OCI-LY7 (cell line): ENCODE results near the gene DYNC2H1. TPM values are rescaled to one million over a fixed set of nuclear protein-coding genes. Genes with fewer than 3 reads are reported as not detected.

ENCODE experiments used
- BruUV-seq: library from RNA; stranded (reverse); fragments of 400-500 nt; replicated peaks from 2 replicates; lab custom pipeline; 2021; lab: Mats Ljungman, UMichigan
- CTCF ChIA-PET: fragments of 300-600 bp; sonication (Branson Sonifier 250); formaldehyde crosslinking; loops from one replicate; lab custom pipeline; 2022; ENCODE audit warnings: antibody characterized with exemption; ENCODE audit not compliant: unreplicated experiment; lab: Charles Lee
- POLR2A ChIA-PET: fragments of 300-600 bp; sonication (Branson Sonifier 250); formaldehyde crosslinking; loops from one replicate; lab custom pipeline; 2022; ENCODE audit warnings: antibody characterized with exemption; lab: Charles Lee
- DNase-seq: peaks from one replicate; pipeline ENCODE4 v3.0.0-alpha.2; 2015; ENCODE audit warnings: low spot score
- H2AFZ ChIP-seq: fragments of 200-600 bp; sonication (generic), shearing (Covaris generic); 2 replicates; pipeline ENCODE4 v1.6.1; 2014; ENCODE audit warnings: mild to moderate bottlenecking, antibody characterized with exemption, low read length, moderate library complexity
- H3K27ac ChIP-seq: fragments of 200-600 bp; sonication (generic); 2 replicates; pipeline ENCODE4 v1.5.1; 2014; ENCODE audit warnings: mixed run types, low read depth, mild to moderate bottlenecking, moderate library complexity, low read length, inconsistent platforms; ENCODE audit not compliant: poor library complexity, severe bottlenecking
- H3K36me3 ChIP-seq: fragments of 200-600 bp; sonication (generic); 2 replicates; pipeline ENCODE4 v1.6.1; 2014; ENCODE audit warnings: mild to moderate bottlenecking, antibody characterized with exemption, low read length, moderate library complexity, mixed read lengths; ENCODE audit not compliant: insufficient read depth
- H3K4me1 ChIP-seq: fragments of 200-600 bp; sonication (generic); 2 replicates; pipeline ENCODE4 v1.5.1; 2014; ENCODE audit warnings: mild to moderate bottlenecking, low read length; ENCODE audit not compliant: insufficient read depth, poor library complexity, severe bottlenecking
- H3K4me2 ChIP-seq: fragments of 200-600 bp; sonication (generic); 2 replicates; pipeline ENCODE4 v1.6.1; 2014; ENCODE audit warnings: mild to moderate bottlenecking, low read length
- H3K4me3 ChIP-seq: fragments of 200-600 bp; sonication (generic); 2 replicates; pipeline ENCODE4 v1.5.1; 2014; ENCODE audit warnings: mild to moderate bottlenecking, low read depth, low read length; ENCODE audit not compliant: poor library complexity, severe bottlenecking
- H3K79me2 ChIP-seq: fragments of 200-600 bp; sonication (generic); 2 replicates; pipeline ENCODE4 v1.6.1; 2016; ENCODE audit warnings: low read depth, mild to moderate bottlenecking, low read length, moderate library complexity, mixed read lengths; ENCODE audit not compliant: insufficient read depth
- H3K9me2 ChIP-seq: fragments of 200-600 bp; sonication (generic); 2 replicates; pipeline ENCODE4 v1.6.1; 2016; ENCODE audit warnings: mild to moderate bottlenecking, low read length, mixed read lengths; ENCODE audit not compliant: insufficient read depth
- H3K9me3 ChIP-seq: fragments of 200-600 bp; sonication (generic); 2 replicates; pipeline ENCODE4 v1.6.1; 2014; ENCODE audit warnings: mild to moderate bottlenecking, mixed run types, low read length, mixed read lengths
- H4K20me1 ChIP-seq: fragments of 200-600 bp; sonication (generic); 2 replicates; pipeline ENCODE4 v1.6.1; 2014; ENCODE audit warnings: mild to moderate bottlenecking, antibody characterized with exemption, low read length, moderate library complexity, mixed read lengths; ENCODE audit not compliant: insufficient read depth
- CTCF ChIP-seq: fragments of 200-600 bp; sonication (generic); conservative IDR thresholded peaks from 2 replicates; pipeline ENCODE4 v1.5.1; 2014; ENCODE audit warnings: mild to moderate bottlenecking, antibody characterized with exemption, low read length, moderate library complexity, mixed read lengths
- EZH2phosphoT487 ChIP-seq: fragments of 200-600 bp; sonication (generic); IDR thresholded peaks from 2 replicates; pipeline ENCODE4 v1.6.1; 2018; ENCODE audit warnings: low read depth, borderline replicate concordance, mild to moderate bottlenecking, mixed run types, antibody characterized with exemption, low read length, moderate library complexity, mixed read lengths
- intact Hi-C: fragments of 100-400 bp; cut with micrococcal nuclease; formaldehyde crosslinking; loops from one replicate; pipeline ENCODE4 v1.10.0; 2022; ENCODE audit not compliant: unreplicated experiment
- small RNA-seq: library from RNA; depleted of rRNA; stranded (forward); fragments of <200 nt; gene quantifications from one replicate; pipeline ENCODE3, GENCODE V24; 2014
- total RNA-seq, 2 experiments: library from RNA; depleted of rRNA in 1 of 2; stranded (reverse); fragments of >200 nt in 1 of 2; shearing (Covaris generic) in 1 of 2; gene quantifications; 2 replicates each; pipeline ENCODE4 v1.2.3, GENCODE V29; 2014 to 2022

Gene DYNC2H1
- total RNA-seq, 2 experiments from 2014 or later: 0.44 to 1.1 TPM

GRCh38 chr11:103528596-103528995 is 419.4 kb downstream of the DYNC2H1 start:
- H3K27ac ChIP-seq: no peak overlapping the region
- H3K79me2 ChIP-seq: no peaks in the 10 kb centered on the region
- DNase-seq: no peak
- no peak overlapping the region for H3K4me3 ChIP-seq
- no peak overlapping the region for H2AFZ ChIP-seq
- CTCF ChIA-PET: no interaction called here
- H3K4me1 ChIP-seq: no peaks in the 10 kb centered on the region
- no peaks in the 10 kb centered on the region for H3K36me3 ChIP-seq
- POLR2A ChIA-PET: no interaction called here
- TF ChIP-seq EZH2phosphoT487: no peak
- no peak for TF ChIP-seq CTCF
- H3K4me2 ChIP-seq: no peak overlapping the region
- H4K20me1 ChIP-seq: no peaks in the 10 kb centered on the region
- no TSS peak for BruUV-seq
- intact Hi-C loops: no loop called here
- H3K9me2 ChIP-seq: no peaks in the 10 kb centered on the region
- no peaks in the 10 kb centered on the region for H3K9me3 ChIP-seq

- H3K9me2 ChIP-seq: no peaks in the 10 kb centered on the region
- BruUV-seq: no TSS peak
- intact Hi-C loops: no loop called here
These were observed 420.0 kb downstream of the DYNC2H1 start for GRCh38 chr11:103529181-103529684.

More at GRCh38 chr11:103529181-103529684, 420.0 kb downstream of the DYNC2H1 start:
- ChIA-PET CTCF (no interaction called here), POLR2A (no interaction called here)
- H3K4me1 ChIP-seq: no peaks in the 10 kb centered on the region
- no peak for DNase-seq
- no peaks in the 10 kb centered on the region for H3K79me2 ChIP-seq
- H4K20me1 ChIP-seq: no peaks in the 10 kb centered on the region
- no peak overlapping the region for H3K4me2 ChIP-seq
- H3K9me3 ChIP-seq: no peaks in the 10 kb centered on the region
- no peak overlapping the region for H3K4me3 ChIP-seq
- TF ChIP-seq CTCF: no peak
- no peak for TF ChIP-seq EZH2phosphoT487
- no peaks in the 10 kb centered on the region for H3K36me3 ChIP-seq
- H2AFZ ChIP-seq: no peak overlapping the region
- H3K27ac ChIP-seq: no peak overlapping the region

Small RNA genes lying within 50 kb of the gene (small RNA-seq; reads per million reads assigned to genes)
- gene AP003461.1: not detected

Other genes starting within 250 kb of the DYNC2H1 start
- not detected in 2 replicates for gene MMP12, start 234.4 kb upstream of the DYNC2H1 start, total RNA-seq (2014; rRNA removed; shearing (Covaris generic))
- not detected in 2 replicates for gene MMP12, start 234.4 kb upstream of the DYNC2H1 start, total RNA-seq (2022)
- gene MMP13, start 153.7 kb upstream of the DYNC2H1 start, total RNA-seq (2014; rRNA removed; shearing (Covaris generic)): not detected in 2 replicates
- not detected in 2 replicates for gene MMP13, start 153.7 kb upstream of the DYNC2H1 start, total RNA-seq (2022)
- 70.4 and 73.9 TPM in 2 replicates for gene DCUN1D5, start 17.3 kb upstream of the DYNC2H1 start, total RNA-seq (2014; rRNA removed; shearing (Covaris generic))
- gene DCUN1D5, start 17.3 kb upstream of the DYNC2H1 start, total RNA-seq (2022): 46.4 TPM in 2 replicates